GM12891 (cell line): ENCODE data around the gene PCTP.

Source experiments
- POLR2A ChIP-seq: IDR thresholded peaks from 2 replicates; pipeline ENCODE4 v1.6.1; 2011; ENCODE audit warnings: low read depth, low read length, control low read depth
- POLR2AphosphoS5 ChIP-seq: IDR thresholded peaks from 2 replicates; pipeline ENCODE4 v1.6.1; 2011; ENCODE audit warnings: low read depth, low read length, control low read depth

GRCh38 chr17:55730808-55731207, 20.0 kb upstream of the PCTP start:
- TF ChIP-seq POLR2A (no peak), POLR2AphosphoS5 (no peak)
